DOHH2 (cell line): ENCODE data around the gene PSPN.

ENCODE experiments used
- H3F3A ChIP-seq: fragments of 200-600 bp; sonication (generic), shearing (Covaris generic); 2 replicates; pipeline ENCODE4 v1.6.0; 2016; ENCODE audit warnings: antibody characterized with exemption, mild to moderate bottlenecking; ENCODE audit not compliant: control insufficient read depth, insufficient read depth
- H3K27ac ChIP-seq: fragments of 200-600 bp; sonication (generic); 2 replicates; pipeline ENCODE4 v1.5.1; 2014; ENCODE audit warnings: low read depth, mild to moderate bottlenecking, low read length, moderate library complexity
- H3K27me3 ChIP-seq: fragments of 200-600 bp; sonication (generic); 2 replicates; pipeline ENCODE4 v1.6.1; 2014; ENCODE audit warnings: mild to moderate bottlenecking, low read length, mixed read lengths; ENCODE audit not compliant: control insufficient read depth
- H3K36me3 ChIP-seq: fragments of 200-600 bp; sonication (generic); 2 replicates; pipeline ENCODE4 v1.6.1; 2014; ENCODE audit warnings: mild to moderate bottlenecking, low read length, moderate library complexity, mixed read lengths; ENCODE audit not compliant: control insufficient read depth
- H3K4me1 ChIP-seq: fragments of 200-600 bp; sonication (generic); 2 replicates; pipeline ENCODE4 v1.6.1; 2014; ENCODE audit warnings: mild to moderate bottlenecking, low read length, mixed read lengths; ENCODE audit not compliant: control insufficient read depth
- H3K4me2 ChIP-seq: fragments of 200-600 bp; sonication (generic); 2 replicates; pipeline ENCODE4 v1.6.0; 2014; ENCODE audit warnings: mild to moderate bottlenecking, low read length, moderate library complexity
- H3K4me3 ChIP-seq: fragments of 200-600 bp; sonication (generic); 2 replicates; pipeline ENCODE4 v1.5.1; 2014; ENCODE audit warnings: mild to moderate bottlenecking, low read length, mixed read lengths
- H3K79me2 ChIP-seq: fragments of 200-600 bp; sonication (generic); 2 replicates; pipeline ENCODE4 v1.6.1; 2014; ENCODE audit warnings: mild to moderate bottlenecking, low read length, mixed read lengths; ENCODE audit not compliant: control insufficient read depth
- H3K9me2 ChIP-seq: fragments of 200-600 bp; sonication (generic); replicated peaks from 2 replicates; pipeline ENCODE4 v1.6.1; 2014; ENCODE audit warnings: mild to moderate bottlenecking, low read length, mixed read lengths; ENCODE audit not compliant: control insufficient read depth
- H3K9me3 ChIP-seq: fragments of 200-600 bp; sonication (generic); 2 replicates; pipeline ENCODE4 v1.6.1; 2014; ENCODE audit warnings: antibody characterized with exemption, low read length, mixed read lengths; ENCODE audit not compliant: control insufficient read depth, insufficient read depth
- H4K20me1 ChIP-seq: fragments of 200-600 bp; sonication (generic); 2 replicates; pipeline ENCODE4 v1.6.0; 2014; ENCODE audit warnings: low read depth, mild to moderate bottlenecking, antibody characterized with exemption, low read length, moderate library complexity; ENCODE audit not compliant: control insufficient read depth, insufficient read depth
- CTCF ChIP-seq: fragments of 200-600 bp; sonication (generic); IDR thresholded peaks from one replicate; pipeline ENCODE4 v1.5.1; 2014; ENCODE audit warnings: antibody characterized with exemption, mild to moderate bottlenecking, low read depth, low read length; ENCODE audit not compliant: poor library complexity, severe bottlenecking
- EZH2phosphoT487 ChIP-seq: fragments of 200-600 bp; sonication (generic); IDR thresholded peaks from 2 replicates; pipeline ENCODE4 v1.6.1; 2017; ENCODE audit warnings: borderline replicate concordance, mild to moderate bottlenecking, antibody characterized with exemption, low read length, moderate library complexity, mixed read lengths

Gene PSPN

GRCh38 chr19:6417713-6418561 lies 42.2 kb upstream of the PSPN start:
- Histone ChIP-seq H3K36me3 (peaks cover 91% of the 10 kb centered on the region), H3K9me3 (no peaks in the 10 kb centered on the region), H3K4me2 (no peak overlapping the region), H3F3A (peaks cover 11% of the 10 kb centered on the region), H3K4me3 (no peak overlapping the region), H3K9me2 (no peaks in the 10 kb centered on the region), H3K4me1 (peaks cover 8% of the 10 kb centered on the region), H3K27ac (no peak overlapping the region), H4K20me1 (peaks cover 26% of the 10 kb centered on the region), H3K79me2 (peaks cover 40% of the 10 kb centered on the region), H3K27me3 (no peaks in the 10 kb centered on the region)
- TF ChIP-seq CTCF (no peak), EZH2phosphoT487 (no peak)

DNA sequence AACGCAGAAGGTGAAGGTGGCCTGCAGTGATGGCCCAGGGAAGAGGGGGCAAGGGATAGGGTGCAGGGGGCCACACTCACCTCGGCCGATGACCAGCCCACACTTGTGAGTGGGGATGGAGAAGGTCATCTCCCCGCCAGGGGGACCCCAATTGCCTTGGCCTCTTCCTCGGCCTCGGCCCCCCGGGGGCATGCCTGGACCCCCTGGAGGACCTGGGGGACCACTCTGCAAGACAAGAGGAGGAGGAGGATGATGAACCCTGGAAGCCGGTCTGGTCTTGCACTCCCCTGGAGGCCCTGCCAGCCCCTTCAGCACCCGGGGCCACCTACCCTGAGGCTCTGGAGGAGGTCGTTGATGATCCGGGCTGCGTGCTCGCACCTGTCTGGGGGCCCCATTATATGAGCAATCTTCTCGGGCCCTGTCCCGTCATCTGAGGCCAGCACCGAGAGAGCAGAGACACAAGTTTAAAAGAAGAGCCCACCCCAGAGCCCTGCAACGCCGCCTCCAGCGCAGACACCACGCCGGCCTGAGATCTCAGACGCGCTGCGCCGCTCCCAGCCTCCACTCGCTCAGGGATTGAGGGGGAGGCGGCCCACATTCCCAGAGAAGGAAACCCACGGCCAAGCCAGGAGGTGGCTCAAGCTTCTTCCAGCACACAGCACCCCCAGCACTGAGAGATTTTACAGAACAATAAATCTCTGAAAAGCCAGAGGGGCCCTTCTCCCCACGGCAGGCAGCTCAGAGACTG lies 41.1 kb upstream of the PSPN start:
- TF ChIP-seq CTCF (no peak), EZH2phosphoT487 (no peak)
- Histone ChIP-seq H3K4me2 (no peak overlapping the region), H3K79me2 (peaks cover 29% of the 10 kb centered on the region), H3K9me3 (no peaks in the 10 kb centered on the region), H3F3A (peaks cover 11% of the 10 kb centered on the region), H3K36me3 (peaks cover 87% of the 10 kb centered on the region), H3K9me2 (no peaks in the 10 kb centered on the region), H4K20me1 (peaks cover 15% of the 10 kb centered on the region), H3K27ac (no peak overlapping the region), H3K4me1 (no peaks in the 10 kb centered on the region), H3K4me3 (no peak overlapping the region), H3K27me3 (no peaks in the 10 kb centered on the region)

DNA sequence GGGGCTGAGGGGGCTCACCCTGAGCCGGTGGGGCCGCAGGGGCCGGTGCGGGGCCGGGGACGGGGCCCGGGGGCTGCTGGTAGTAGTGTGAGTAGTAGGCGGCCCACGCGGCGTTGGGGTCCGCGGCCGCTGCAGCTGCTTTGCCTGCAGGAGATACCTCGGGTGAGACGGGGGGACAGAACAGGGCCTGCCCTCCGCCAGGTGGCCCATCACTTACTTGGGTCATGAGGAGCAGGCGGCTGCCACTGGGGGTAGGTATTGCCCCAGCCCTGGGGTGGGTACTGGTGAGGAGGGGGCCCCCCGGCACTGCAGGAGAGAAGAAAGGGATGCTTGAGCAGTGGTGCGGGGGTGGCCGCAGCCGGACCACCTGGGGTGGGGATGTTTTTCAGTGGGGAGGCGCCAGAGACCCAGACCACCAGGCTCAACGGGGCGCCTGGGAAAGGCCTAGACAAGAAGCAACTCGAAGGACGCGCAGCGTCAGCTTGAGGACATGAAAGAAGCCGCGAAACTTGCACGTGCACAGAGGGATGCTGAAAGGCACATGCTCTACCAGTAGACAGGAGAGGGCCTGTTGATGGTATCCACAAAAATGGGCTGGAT lies 40.0 kb upstream of the PSPN start:
- Histone ChIP-seq H3F3A (peaks cover 11% of the 10 kb centered on the region), H3K4me2 (no peak overlapping the region), H3K9me2 (no peaks in the 10 kb centered on the region), H3K4me3 (no peak overlapping the region), H3K27ac (no peak overlapping the region), H3K79me2 (peaks cover 18% of the 10 kb centered on the region), H3K4me1 (no peaks in the 10 kb centered on the region), H3K27me3 (no peaks in the 10 kb centered on the region), H3K9me3 (no peaks in the 10 kb centered on the region), H4K20me1 (peaks cover 8% of the 10 kb centered on the region), H3K36me3 (peaks cover 76% of the 10 kb centered on the region)
- no peak for TF ChIP-seq CTCF
